Measurements from ENCODE around the gene ANKRD10.

The ANKRD10 gene

DNA sequence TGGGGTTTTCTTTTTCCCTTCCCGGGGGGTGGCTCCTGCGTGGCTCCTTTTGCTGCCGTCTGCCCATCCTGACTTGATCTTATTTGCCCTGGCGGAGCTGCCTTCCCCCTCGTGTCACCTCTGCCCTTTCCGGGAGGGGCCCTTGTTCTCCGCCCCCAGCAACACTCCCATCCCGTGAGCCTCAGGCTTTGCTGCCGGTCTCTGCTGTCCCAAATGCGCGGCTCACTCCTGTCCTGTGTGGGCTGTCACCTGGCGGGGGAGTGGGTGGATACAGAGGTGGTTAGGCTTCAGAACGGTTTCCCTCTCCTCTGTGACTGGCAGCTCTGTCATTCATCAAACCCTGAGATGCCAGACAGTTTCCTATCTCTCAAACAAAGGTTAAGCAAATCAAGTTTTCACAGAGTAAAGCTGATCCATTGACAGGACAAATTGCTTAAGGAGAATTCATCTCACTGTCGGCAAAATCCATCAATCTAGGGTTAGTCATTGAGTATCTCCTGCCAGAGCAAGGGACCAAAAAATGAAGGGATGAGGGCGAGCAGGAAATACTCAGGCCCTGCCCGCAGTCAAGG, 84.0 kb downstream of the ANKRD10 start:
- no peak for DNase-seq (ENCODE audit: low spot score)

DNA sequence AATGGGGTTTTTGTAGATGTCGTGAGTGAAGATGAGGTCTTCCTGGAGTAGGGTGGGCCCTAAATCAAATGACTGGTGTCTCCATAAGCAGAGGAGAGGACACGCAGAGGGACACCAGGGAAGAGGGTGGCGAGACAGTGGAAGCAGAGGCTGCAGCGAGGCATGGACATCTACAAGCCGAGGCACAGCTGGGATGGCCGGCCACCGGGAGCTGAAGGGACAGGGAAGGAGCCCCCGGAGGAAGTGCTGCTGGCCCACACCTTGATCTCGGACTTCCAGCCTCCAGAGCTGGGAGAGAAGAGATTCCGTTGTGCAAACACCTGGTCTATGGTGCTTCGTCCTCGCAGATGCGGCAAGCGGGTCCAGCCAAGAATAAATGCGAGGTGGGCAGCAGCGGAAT, 84.5 kb downstream of the ANKRD10 start:
- no peak for DNase-seq (ENCODE audit: low spot score)

DNA sequence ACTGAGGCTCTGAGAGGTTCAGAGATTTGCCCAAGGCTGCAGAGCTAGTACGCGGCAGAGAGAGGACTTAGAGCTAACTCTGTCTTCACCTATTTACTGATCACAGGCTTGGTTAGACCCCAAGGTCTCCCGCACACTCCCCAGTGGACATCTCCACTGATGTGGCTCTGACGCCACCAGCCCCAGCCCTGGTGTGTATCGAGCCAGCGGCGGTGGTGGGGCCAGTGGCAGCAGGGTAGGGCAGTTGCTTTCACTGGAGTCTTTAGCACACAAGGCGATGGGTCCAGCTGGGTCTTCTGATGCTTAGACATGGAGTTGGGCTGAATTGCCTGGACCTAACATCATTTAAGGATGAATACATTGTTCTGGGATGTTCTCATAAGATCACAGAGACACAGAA, 85.4 kb downstream of the ANKRD10 start:
- DNase-seq (ENCODE audit: low spot score) = no peak

DNA sequence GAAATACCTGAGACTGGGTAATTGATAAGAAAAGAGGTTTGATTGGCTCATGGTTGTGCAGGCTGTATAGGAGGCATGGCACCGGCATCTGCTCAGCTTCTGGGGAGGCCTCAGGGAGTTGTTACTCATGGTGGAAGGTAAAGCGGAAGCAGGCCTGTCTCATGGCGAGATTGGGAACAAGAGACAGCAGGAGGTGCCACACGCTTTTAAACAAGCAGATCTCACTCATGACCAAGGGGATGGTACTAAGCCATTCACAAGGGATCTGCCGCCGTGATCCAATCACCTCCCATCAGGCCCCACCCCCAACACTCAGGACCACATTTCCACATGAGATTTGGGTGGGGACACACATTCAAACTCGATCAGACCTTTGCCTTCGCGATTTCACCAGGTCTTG, 86.2 kb downstream of the ANKRD10 start:
- DNase-seq (ENCODE audit: low spot score) = no peak
